Right renal cortex interstitium (tissue), 3 donors: ENCODE measurements around the gene DPM2. TPM values are rescaled to one million over a fixed set of nuclear protein-coding genes. Genes with fewer than 3 reads are reported as not detected.

Experiments
- DNase-seq, 3 donors: peaks; one replicate each; pipeline ENCODE4 v3.0.0-alpha.2; 2013; ENCODE audit warnings: low read depth in 3 of 3, low spot score in 2 of 3
- polyA plus RNA-seq, 3 donors: library from polyadenylated mRNA; unstranded; fragments of 120-200 nt; gene quantifications; one replicate each; pipeline ENCODE4 v1.2.1, GENCODE V29; 2013; ENCODE audit not compliant: insufficient read length in 3 of 3

Gene DPM2
- polyA plus RNA-seq, 3 donors = 33.3 to 37.4 (median 36.5) TPM

DNA sequence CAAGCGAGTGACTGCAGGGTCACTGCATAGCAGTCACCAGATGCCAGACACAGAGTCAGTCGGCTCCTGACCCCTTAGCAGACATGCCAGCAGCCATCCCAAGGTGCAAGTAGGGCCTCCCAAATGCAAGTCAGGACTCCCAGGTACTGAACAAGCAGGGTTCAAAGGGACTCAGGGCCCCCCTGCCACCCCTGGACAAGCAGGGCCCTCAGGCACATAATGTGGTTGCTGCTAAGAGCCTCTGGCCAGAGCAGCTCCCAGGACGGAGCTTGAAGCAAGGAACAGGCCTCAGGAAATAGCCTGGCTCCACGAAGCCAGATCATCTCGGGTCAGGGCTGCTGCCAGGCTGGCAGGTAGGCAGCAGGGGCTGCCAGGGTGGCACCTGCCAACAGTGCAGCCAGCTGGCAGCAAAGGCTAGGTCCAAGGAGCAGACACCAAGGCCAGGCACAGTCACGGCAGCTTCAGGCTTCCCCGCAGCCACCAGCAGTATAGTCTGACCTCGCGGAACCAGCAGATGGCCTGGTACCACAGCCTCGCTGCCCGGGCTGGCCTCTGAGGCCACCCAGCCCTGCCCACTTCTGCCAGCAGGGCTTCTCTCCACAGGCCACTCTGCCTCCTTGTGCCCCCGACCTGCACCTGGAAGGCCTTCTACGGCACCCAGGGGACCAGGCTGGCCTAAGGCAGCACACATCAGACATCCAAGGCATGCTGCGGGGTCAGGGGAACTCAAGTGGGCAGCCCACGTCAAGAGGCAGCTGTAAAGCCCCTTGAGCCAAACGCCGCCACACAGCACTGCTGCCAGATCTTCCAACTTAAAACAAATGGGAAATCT is 35.7 kb upstream of the DPM2 start:
- DNase-seq = no peak

DNA sequence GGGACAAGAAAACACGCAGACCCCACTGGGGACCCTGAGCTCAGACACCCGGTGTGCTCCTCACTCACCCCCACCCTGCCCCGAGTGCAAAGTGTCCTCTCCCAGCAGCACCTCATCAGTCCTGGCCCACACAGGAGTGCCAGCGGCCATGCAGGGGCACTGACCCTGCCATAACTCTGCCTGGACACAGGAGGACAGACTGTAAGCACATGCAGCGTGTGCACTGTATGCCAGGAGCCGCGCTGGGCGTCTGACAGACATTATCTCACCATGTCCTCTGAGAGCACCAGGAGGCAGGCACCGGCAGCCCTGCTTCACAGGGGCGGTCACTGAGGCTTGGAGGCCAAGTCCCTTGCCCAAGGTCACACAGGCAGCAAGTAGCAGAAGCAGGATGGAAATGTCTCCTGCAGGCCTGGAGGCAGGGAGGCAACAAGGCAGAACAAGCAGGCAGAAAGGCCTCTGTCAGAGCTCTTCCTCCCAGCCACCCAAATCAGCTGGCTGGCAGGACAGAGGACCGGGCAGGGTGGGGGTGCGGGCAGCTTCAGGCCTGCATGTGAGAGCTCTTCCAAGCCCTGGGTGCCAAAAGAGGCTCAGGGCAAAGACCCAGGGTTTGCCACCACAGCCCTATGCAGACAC is 34.7 kb upstream of the DPM2 start:
- no peak for DNase-seq

DNA sequence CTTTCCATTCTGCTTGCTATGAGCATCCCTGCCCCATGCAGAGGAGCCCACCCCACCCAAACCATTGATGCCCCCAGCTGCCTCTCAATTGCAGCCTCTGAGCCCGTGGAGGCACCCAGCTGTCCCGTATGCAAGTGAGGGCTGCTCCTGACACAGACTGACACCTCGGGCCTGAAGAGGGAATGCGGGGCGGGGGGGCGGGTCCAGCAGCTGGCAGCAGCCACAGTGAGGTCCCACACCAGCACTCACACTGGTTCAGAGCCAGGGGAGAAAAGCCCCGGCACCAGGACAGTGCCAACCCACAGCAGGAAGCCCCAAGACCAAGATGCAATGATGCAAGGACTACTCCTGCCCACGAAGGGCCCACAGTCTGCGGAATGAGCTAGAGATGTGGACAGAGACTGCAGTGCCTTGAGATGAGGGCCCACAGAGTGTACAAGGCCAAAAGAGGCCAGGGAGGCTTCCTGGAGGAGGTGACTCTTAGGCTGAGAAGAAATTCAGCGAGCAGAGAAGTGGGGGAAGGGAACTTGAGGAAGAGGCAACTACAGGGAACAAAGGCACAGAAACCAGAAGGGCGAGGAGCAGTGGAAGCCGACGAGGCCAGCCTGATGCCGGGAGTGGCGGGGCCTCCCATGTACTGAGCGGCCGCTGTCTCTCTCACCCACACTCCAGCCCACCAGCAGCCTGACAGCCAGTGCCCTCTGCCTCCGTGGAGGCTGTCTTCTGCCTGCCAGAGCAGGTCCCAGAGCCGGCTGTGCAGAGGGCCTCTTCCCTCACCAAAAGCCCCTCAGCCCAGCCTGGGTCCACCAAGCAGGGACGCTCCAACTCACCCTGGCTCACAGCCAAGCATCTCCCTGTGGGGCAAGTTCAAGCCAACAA is 33.9 kb upstream of the DPM2 start:
- DNase-seq = no peak

DNA sequence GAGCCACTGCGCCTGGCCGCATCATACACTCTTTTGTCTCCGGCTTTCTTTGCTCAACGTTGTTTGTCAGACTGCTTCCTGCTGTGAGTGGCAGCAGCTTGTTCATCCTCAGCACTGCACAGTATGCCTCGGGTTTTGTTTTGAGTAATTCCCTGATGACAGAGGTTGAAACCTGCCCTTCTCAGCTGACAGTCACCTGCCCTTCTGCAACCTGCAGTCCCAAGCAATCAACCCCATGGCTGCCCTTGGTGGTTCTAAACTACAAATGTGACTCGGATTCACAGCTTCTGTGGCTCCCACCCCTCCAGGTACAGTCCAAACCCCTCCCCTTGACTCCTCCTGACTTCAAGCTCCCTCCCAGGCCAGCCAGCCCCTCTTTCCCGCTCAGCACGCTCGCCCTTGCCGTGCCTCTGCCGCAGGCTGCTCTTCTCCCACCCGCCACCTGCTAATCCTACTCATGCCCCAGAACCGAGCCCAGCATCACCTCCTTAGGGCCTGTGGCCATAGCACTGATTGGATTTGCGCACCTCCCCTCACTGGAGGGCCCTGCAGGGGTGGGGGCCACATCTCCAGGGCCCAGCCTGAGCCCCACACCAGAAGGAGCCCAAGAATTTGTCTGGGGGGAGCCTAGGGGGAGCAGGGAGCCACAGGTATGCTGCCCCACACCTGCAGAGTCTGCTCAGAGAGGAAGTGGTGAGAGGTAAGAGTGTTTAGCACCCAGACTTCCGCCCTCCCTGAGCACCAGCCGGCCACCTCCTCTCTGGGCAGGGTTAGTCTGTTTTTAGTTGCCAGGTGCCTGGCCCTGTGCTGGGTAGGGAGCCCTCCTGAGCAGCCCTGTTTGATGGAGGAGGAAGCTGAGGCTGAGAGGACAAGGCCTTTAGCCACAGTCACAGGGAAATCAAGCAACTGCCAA is 33.0 kb upstream of the DPM2 start:
- DNase-seq = no peak

DNA sequence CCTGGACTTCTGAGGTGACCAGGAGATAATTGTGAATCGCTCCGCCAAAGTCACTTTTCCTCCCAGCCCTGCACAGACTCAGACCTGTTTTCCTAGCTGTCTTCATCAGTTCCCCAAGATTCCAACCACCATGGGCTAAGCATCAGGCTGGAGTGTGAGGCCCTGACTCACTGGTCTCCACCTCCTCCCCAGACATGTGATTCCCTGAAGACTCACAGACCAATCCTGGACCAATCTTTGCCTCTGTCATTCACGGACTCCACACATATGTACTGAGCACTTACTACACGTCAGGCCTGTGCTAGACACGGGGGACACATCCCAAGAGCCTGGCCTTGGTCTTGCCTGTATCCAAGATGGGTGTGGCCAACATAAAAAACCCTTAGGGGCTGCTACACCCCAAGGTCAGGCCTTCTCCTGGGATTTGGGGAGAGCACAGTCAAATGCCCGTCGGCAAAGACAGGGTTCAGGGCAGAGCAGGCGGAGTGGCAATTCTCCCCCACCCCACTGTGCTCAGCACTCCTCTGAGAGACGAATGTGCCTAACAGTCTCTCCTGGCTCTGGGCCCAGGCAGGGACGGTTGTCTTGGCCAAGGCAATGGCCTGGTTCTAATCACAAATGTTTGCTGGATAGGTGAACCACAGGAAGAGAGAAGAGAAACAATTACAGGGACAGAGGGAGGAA is 31.2 kb upstream of the DPM2 start:
- DNase-seq = no peak

DNA sequence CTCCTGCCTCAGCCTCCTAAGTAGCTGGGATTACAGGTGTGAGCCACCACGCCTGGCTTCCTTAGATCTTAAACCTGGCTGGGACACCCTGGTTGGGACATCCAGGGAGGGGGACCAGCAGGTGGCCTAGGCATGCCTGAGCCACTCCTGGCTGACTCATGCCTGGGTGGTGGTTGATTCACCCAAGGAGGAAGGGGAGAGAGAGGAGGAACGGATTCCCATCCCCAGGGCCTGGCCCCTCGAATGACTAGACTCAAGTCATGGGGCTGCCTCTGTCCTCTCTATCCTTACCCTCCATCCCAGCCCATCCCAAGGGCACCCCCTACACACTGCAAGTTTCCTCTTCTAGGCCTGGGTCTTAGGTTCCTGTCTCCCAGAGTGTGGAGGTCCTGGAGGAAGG is 30.4 kb upstream of the DPM2 start:
- DNase-seq = no peak

DNA sequence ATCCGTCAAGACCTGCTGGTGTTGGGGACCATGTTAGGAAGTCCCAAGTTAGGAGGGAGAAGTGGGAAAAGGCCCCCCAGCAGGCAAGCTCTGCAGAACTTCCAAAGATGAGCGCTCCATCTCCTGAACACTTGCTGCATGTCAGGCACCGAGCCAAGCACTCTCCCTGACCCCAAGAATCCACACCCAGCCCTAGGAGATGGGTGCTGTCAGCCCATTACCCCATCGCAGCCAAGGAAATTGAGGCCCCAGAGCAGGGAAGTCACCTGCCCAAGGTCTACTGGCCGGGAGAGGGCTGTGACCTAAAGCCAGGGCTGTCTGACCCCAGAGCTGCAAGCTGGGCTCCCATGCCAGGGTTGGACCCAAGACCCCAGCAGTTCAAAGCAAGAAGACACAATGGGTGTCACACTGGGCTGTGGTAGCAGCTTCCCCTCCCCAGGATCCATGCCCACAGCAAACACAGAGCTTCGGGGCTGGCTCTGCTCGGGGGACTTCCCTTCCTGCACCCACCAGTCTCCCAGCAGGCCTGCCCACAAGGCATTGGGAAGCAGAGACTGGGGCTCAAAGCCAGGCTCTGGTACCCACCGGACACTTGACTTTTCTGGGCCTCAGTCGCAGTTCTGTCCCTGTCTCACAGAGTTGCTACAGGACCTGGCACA is 29.6 kb upstream of the DPM2 start:
- DNase-seq = no peak

DNA sequence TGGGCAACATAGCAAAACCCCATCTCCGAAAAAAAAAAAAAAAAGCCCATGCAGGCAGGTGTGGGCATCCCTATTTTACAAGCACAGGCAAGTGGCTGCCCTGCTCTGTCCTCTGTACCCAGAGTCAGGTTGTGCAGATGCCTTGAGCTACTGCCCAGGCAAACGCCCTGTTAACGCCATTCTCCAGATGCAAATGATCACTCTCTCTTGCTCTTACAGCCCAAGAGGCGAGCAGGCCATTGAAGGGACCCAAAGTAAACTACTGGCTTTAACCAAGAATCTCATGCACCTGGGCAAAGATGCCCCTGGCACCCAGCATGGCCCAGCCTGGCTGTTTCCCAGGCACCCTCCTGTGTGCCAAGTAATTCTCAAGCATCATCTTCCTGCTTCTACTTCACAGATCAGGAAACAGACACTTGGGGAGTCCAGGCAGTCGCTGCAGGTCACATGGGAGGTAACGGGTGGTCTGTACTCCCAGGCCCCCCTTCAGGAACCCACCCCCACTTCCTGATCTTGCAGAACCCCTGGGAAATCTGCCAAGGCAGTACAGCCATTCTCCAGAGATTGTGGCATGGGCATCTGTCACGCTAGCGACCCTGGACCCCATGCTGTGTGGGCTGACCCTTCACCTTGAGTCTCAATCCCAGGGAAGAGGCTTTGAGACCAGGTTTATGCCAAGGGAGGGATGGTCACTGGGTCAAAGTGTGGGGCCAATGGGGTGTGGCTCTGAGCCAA is 28.9 kb upstream of the DPM2 start:
- DNase-seq = no peak

DNA sequence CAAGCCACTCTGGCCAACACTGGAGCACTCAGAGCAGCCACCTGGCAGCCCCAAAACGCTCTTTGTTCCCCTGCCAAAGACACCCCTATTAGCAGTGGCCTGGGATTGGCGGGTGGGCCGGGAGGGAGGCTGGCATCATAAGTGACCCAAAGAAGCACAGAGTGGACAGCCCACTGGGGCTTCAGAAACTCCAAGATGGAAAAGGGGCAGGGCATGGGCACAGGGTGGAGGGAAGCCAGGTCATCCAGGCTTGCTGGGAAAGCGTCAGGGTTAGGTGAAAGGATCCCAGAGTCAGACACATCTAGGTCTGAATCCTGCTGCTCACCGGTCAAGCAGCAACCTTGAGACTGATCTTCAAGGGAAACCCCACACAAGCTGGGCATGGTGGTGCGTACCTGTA is 28.3 kb upstream of the DPM2 start:
- DNase-seq = no peak

DNA sequence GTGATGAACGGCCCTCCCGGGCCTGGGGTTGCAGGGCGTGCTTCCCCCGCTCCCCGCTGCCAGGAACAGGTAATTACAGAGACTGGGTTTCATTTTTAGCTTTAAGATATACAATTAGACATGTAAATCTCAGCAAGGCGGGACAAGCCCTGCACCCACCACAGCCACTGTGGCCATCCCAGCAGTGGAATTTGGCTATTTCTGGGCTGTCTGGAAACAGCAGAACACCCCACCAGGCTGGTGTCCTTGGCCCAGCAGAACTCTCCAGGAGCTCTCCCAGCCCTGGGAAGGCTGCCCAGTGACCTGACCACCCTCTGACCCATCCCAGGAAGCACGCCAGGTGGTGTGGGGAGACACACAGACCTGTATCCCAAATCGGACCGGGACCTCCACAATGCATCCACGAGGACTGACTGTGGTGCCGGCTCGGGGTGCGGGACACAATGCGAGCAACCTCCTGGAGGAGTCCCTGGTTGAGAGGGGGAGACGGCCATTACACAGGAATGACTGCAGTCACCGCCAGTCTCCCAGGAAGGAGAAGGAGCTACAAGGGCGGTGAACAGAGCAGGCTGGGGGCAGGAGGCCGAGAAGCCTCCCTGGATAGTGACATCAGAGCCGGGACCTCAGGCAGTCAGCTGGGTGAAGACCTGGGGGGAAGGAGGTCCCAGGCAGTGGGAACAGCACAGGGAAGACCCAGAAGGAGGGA is 25.9 kb upstream of the DPM2 start:
- no peak for DNase-seq

DNA sequence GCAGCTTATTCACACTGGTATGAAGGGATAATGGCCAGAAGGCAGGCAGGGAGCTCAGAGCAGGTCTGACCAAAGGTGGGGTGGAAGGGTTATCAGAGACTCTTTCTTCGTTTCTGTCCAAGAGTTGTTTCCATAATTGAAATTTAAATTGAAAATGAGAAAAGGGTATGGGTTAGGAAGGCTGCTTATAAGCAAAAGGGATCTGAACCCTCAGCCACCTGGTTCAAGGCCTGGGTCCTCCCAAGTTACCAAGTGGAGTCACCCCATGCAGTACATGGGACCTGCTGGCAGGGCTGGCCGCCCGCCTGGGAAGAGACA is 25.3 kb upstream of the DPM2 start:
- DNase-seq = no peak

DNA sequence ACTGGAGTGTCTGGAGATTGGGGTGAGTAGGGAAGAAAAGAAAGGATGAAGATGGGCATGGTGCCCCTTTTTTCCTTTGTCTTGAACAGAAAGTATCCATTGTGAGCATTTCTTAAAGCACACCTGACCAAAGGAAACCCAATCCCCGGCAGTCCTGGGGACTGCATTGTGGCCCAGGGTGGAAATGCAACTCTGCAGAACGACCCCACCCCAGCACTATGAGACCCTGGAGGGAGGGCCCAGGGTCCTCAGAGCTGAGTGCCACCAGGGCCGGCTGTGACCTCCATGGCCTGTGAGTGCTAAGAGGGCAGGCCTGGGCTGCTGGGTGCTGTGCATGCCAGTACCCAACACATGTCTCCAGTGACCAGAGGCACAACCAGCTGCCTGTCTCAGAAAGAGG is 24.6 kb upstream of the DPM2 start:
- no peak for DNase-seq

DNA sequence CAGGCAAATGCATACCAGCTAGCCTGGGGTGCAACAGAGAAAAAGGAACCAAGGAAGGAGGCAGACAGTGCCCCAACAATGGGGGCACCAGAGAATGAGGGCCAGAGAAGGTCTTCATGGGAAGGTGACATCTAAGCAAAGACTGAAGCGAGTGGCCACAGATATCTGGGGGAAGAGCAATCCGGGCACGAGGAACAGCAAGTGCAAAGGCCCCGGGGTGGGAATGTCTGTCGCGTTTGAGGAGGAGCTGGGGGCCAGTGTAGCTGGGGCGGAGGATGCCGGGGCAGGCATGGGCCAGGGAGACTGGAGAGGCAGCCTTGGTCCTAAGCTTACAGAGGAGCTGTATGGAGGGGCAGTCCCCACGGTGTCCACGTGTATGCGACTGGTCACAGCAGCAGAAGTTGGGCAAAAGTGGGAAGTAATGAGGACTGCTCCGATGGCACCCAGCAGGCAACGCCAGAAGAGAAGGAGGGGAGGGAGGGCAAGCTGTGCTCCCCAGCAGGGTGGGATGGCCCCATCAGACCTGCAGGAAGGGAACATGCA is 24.0 kb upstream of the DPM2 start:
- DNase-seq = no peak

DNA sequence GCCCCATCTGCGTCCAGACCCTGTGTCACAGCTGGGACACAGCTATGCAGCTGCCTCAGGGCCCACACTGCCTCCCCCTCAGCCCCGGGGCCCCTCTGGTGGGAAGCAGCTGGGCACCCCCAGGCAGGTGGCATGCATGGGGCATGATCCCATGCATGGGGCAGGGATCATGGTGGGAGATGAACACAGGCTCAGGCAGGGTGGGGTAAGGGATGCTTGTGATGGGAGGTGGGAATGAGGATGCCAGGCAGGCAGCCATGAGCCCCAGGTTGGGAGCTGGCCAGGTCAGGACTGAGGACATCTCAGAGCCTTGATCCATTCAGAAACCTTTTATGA is 23.5 kb upstream of the DPM2 start:
- no peak for DNase-seq

DNA sequence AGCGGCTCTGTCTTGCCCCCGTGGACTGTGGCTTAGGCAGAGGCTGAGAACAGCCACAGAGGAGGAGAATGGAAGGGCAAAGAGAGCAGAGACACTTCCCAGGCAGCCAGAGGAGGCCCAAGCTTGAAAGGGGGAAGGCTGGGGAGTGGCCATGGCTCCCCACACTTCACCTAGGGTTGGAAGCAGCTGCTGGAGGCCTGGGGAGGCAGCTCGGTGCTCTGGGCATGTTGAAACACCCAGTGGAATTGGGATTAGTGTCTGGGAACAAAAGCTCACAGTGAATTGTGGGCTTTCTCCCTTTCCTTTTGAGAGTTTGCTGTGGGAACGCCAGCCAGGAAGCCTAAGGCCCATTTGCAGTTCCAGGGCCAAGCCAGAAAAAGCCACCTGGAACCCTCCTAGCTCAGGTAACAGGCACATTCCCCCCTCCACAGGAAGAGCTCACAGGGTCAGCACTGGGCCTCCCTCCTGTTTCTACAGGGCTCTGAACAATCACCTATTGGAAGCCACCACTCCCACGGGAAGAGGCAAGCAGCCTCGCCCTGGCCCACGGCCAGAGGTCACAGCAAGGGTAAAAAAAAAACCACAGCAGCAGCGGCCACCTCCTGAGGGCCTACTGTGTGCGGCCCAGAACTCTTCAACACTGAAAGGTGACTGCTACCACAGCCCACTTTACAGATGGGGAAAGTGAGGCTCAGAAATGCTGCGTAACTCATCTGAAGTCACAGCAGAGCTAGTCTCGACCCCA is 22.9 kb upstream of the DPM2 start:
- no peak for DNase-seq

DNA sequence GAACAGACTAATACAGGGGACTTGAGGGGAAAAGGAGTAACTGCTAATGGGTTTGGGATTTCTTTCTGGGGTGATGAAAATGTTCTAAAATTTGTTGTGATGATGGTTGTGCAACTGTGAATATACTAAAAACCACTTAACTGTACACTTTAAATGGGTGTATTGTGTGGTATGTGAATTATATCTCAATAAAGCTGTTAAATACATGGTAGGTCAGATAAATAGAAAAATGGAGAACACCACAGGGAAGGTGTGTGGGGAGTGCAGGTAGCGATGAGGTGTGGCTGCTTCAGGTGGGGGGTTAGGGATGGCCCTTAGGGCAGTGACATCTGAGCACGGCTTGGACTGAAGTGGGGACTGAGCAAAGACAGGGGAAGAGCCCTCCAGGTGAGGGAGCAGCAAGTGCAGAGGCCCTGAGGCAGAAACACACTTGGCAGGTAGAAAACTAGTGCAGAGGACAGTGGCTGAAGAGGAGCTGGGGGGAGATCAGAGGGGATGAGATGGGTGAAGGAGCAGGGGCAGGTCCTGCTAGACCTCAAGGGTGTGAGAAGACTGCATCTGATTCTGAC is 22.3 kb upstream of the DPM2 start:
- no peak for DNase-seq

DNA sequence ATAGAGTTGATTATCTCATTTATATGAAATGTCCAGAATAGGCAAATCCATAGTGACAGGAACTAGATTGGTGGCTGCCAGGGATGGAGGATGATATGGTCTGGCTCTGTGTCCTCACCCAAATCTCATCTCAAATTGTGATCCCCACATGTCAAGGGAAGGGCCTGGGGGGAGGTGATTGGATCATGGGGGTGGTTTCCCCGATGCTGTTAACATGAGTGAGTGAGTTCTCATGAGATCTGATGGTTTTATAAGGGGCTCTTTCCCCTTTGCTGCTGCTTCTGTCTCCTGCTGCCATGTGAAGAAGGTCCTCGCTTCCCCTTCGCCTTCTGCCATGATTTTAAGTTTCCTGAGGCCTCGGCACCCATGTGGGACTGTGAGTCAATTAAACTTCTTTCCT is 21.7 kb upstream of the DPM2 start:
- DNase-seq = no peak
